Mesothelial cell of epicardium (in vitro differentiated cells): Measurements from ENCODE around the gene C6orf15. TPM values are rescaled to one million over a fixed set of nuclear protein-coding genes. Genes with fewer than 3 reads are reported as not detected.

ENCODE experiments used
- DNase-seq, 2 experiments: peaks; one replicate each; pipeline ENCODE4 v3.0.0; 2021; ENCODE audit warnings: low spot score in 2 of 2; ENCODE audit not compliant: unreplicated experiment in 2 of 2
- H3K27ac Mint-ChIP-seq: 2 replicates; pipeline ENCODE4 v1.8.0; 2021; ENCODE audit warnings: mixed read lengths
- H3K27me3 Mint-ChIP-seq: 2 replicates; pipeline ENCODE4 v1.8.0; 2021; ENCODE audit warnings: low read depth, mixed read lengths
- H3K36me3 Mint-ChIP-seq: 2 replicates; pipeline ENCODE4 v1.8.0; 2021; ENCODE audit warnings: mixed read lengths
- H3K4me1 Mint-ChIP-seq: 2 replicates; pipeline ENCODE4 v1.8.0; 2021; ENCODE audit warnings: mixed read lengths
- H3K4me3 Mint-ChIP-seq: 2 replicates; pipeline ENCODE4 v1.8.0; 2021; ENCODE audit warnings: mild to moderate bottlenecking, moderate library complexity, mixed read lengths
- H3K9me3 Mint-ChIP-seq: 2 replicates; pipeline ENCODE4 v1.8.0; 2021; ENCODE audit warnings: mixed read lengths
- CTCF ChIP-seq: fragments of 200-600 bp; sonication (generic); IDR thresholded peaks from one replicate; pipeline ENCODE4 v1.5.0; 2021; ENCODE audit warnings: antibody characterized with exemption; ENCODE audit not compliant: unreplicated experiment
- total RNA-seq: library from RNA; stranded (reverse); gene quantifications from 3 replicates; pipeline ENCODE4 v1.2.1, GENCODE V29; 2021

The C6orf15 gene
- not detected in 3 replicates for total RNA-seq

- Mint-ChIP-seq H3K27me3 (peaks cover 46% of the 10 kb centered on the region), H3K9me3 (no peaks in the 10 kb centered on the region), H3K4me3 (no peak within 1 kb of the TSS), H3K27ac (no peak within 1 kb of the TSS), H3K4me1 (peaks cover 17% of the 10 kb centered on the region), H3K36me3 (no peaks in the 10 kb centered on the region)
- DNase-seq = no peak
- no peak for TF ChIP-seq CTCF
Measured at GRCh38 chr6:31112478-31112877, at the start of gene C6orf15. Gene C6orf15 (minus strand): TSS chr6:31112575. CDS start chr6:31112555, 20 bp downstream.

- no peak for DNase-seq
- Mint-ChIP-seq H3K27ac (no peak overlapping the region), H3K9me3 (no peaks in the 10 kb centered on the region), H3K4me3 (no peak overlapping the region), H3K36me3 (no peaks in the 10 kb centered on the region), H3K27me3 (no peaks in the 10 kb centered on the region), H3K4me1 (peaks cover 26% of the 10 kb centered on the region)
- TF ChIP-seq CTCF = no peak
Measured at GRCh38 chr6:31161216-31162126, 49.1 kb upstream of the C6orf15 start.

GRCh38 chr6:31158863-31159855, 46.8 kb upstream of the C6orf15 start:
- H3K4me1 Mint-ChIP-seq = peaks cover 26% of the 10 kb centered on the region

GRCh38 chr6:31158140-31158862, 45.9 kb upstream of the C6orf15 start, which contains the start of gene TCF19:
Gene TCF19 (plus strand): TSS chr6:31158589. CDS start chr6:31159470, 881 bp downstream.
- H3K4me1 Mint-ChIP-seq = peaks cover 26% of the 10 kb centered on the region
- peak within 1 kb of the TSS; percentile 77 for H3K4me3 Mint-ChIP-seq
- peak; percentile 99 for DNase-seq

More at GRCh38 chr6:31158863-31159855, 46.8 kb upstream of the C6orf15 start:
- Mint-ChIP-seq H3K36me3 (peaks cover 8% of the 10 kb centered on the region), H3K4me3 (peak overlapping the region; percentile 77), H3K27me3 (no peaks in the 10 kb centered on the region), H3K27ac (peak overlapping the region; percentile 85), H3K9me3 (no peaks in the 10 kb centered on the region)
- no peak for DNase-seq
- no peak for TF ChIP-seq CTCF

More at GRCh38 chr6:31158140-31158862, 45.9 kb upstream of the C6orf15 start, which contains the start of gene TCF19:
- Mint-ChIP-seq H3K36me3 (peaks cover 8% of the 10 kb centered on the region), H3K27me3 (no peaks in the 10 kb centered on the region), H3K9me3 (no peaks in the 10 kb centered on the region), H3K27ac (peak within 1 kb of the TSS; percentile 85)
- no peak for TF ChIP-seq CTCF
